ENCODE measurements around the gene COL20A1. TPM values are rescaled to one million over a fixed set of nuclear protein-coding genes. Genes with fewer than 3 reads are reported as not detected.
"Not testable (repeated sequence)": the region's sequence is repeated elsewhere in the genome, so short reads cannot be mapped to it uniquely, and the experiment has no call there.

Gene COL20A1
- total and polyA plus RNA-seq, 7 donors = 0.07 TPM; not detected in 6

DNA sequence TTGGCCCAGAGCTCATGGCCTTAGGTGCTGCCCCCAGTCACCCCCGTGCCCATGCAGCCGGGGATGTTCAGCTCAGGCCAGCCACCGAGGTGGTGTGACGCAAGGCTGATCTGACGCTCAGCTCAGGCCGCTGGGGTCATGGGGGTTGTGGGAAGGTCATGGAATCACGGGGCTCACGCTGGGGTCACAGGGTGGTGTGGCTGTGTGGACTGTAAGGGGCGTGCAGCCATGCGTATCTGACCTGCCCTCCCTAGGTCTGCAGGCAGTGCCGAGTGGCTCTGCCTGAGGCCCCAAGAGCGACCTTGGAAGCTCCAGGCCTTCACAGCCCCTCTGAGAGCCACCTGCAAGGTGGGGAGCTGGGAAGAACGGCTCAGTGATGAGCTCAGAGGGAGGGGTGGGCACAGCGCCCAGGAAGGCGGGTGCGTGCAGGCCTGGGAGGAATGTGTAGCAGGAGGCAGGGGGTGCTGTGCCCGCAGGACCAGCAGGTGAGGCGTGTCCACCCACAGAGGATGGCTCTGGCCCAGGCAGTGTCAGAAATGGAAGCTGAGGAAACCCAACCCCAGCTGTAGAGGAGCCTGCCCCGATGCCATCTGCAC, 40.4 kb downstream of the COL20A1 start:
- H3K36me3 ChIP-seq = no peaks in the 10 kb centered on the region
- intact Hi-C loops (cut with DNase I) = no loop called here
- peaks cover 0 to 4% (median 0%) of the 10 kb centered on the region in 4 donors for H3K9me3 ChIP-seq
- H3K4me1 ChIP-seq = no peaks in the 10 kb centered on the region
- peaks cover 0 to 84% (median 28%) of the 10 kb centered on the region in 3 donors for H3K27me3 ChIP-seq
- no peak overlapping the region for H3K27ac ChIP-seq
- DNase-seq = no peak
- 66 to 81% methylated on average over 19 of the region's 19 CpGs for WGBS, 2 donors
- TF ChIP-seq, protein P1, sequence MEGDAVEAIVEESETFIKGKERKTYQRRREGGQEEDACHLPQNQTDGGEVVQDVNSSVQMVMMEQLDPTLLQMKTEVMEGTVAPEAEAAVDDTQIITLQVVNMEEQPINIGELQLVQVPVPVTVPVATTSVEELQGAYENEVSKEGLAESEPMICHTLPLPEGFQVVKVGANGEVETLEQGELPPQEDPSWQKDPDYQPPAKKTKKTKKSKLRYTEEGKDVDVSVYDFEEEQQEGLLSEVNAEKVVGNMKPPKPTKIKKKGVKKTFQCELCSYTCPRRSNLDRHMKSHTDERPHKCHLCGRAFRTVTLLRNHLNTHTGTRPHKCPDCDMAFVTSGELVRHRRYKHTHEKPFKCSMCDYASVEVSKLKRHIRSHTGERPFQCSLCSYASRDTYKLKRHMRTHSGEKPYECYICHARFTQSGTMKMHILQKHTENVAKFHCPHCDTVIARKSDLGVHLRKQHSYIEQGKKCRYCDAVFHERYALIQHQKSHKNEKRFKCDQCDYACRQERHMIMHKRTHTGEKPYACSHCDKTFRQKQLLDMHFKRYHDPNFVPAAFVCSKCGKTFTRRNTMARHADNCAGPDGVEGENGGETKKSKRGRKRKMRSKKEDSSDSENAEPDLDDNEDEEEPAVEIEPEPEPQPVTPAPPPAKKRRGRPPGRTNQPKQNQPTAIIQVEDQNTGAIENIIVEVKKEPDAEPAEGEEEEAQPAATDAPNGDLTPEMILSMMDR (IDR thresholded peaks at IDR 0.05) = no peak
- no peak for TF ChIP-seq EP300 (IDR thresholded peaks at IDR 0.05)
- H3K4me3 ChIP-seq = no peak overlapping the region

DNA sequence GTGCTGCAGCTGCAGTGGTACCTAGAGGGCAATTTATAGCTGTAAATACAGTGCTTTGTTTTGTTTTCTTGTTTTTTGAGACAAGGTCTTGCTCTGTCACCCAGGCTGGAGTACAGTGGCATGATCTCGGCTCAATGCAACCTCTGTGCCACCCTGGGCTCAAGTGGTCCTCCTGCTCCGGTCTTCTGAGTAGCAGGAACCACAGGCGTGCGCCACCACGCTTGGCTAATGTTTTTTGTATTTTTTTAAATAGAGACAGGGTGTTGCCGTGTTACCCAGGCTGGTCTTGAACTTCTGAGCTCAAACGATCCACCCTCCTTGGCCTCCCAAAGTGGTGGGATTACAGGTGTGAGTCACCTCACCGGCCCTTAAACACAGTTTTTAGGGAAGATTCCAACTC, 41.4 kb downstream of the COL20A1 start:
- no peak for DNase-seq
- Histone ChIP-seq H3K36me3 (no peaks in the 10 kb centered on the region), H3K27ac (no peak overlapping the region), H3K4me3 (no peak overlapping the region), H3K4me1 (no peaks in the 10 kb centered on the region), H3K9me3 (peaks cover 0 to 4% (median 0%) of the 10 kb centered on the region in 4 donors), H3K27me3 (peaks cover 0 to 88% (median 22%) of the 10 kb centered on the region in 3 donors)
- intact Hi-C loops (cut with DNase I) = no loop called here
- WGBS, 2 donors = 78 to 91% methylated on average over 8 of the region's 8 CpGs
- TF ChIP-seq, protein P1 (IDR thresholded peaks at IDR 0.05) = no peak
- TF ChIP-seq POLR2AphosphoS5 (IDR thresholded peaks at IDR 0.05) (no peak), EP300 (IDR thresholded peaks at IDR 0.05) (no peak), POLR2A (IDR thresholded peaks at IDR 0.05) (no peak)

DNA sequence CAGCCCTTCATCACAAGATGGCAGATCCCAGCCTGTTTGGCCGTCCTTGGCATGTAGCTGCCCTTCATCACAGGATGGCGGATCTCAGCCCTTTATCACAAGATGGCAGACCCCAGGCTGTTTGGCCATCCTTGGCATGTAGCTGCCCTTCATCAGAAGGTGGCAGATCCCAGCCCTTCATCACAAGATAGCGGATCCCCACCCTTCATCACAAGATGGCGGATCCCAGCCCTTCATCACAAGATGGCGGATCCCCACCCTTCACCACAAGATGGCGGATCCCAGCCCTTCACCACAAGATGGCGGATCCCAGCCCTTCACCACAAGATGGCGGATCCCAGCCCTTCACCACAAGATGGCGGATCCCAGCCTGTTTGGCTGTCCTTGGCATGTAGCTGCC, 42.1 kb downstream of the COL20A1 start:
- 96 to 97% methylated on average over 9 of the region's 9 CpGs for WGBS, 2 donors
- H3K9me3 ChIP-seq; H3K36me3 ChIP-seq; H3K4me1 ChIP-seq; DNase-seq; H3K4me3 ChIP-seq; H3K27ac ChIP-seq; intact Hi-C loops (cut with DNase I): not testable (repeated sequence)
- H3K27me3 ChIP-seq = peaks cover 0 to 81% (median 18%) of the 10 kb centered on the region in 3 donors

DNA sequence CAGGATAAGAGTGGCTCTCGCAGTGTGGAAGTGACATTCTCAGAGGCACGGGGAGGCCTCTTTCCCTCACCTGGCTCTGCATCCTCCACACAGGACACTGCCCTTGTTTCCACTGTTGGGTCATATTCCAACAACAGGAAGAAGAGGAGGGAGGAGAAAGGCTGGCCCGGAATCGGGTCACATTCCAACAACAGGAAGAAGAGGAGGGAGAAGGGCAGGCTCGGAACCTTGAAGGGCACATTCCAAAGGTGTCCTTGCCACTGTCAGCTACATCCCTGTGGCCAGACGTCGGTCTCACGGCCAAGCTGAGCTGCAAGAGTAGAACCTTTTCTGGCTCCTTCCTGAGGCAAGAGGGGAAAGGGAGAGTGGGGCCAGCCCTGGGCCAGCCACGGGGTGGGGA, 42.7 kb downstream of the COL20A1 start:
- H3K27ac ChIP-seq = no peak overlapping the region
- no peaks in the 10 kb centered on the region for H3K36me3 ChIP-seq
- H3K4me3 ChIP-seq = no peak overlapping the region
- TF ChIP-seq POLR2AphosphoS5 (IDR thresholded peaks at IDR 0.05) (no peak), EP300 (IDR thresholded peaks at IDR 0.05) (no peak), POLR2A (IDR thresholded peaks at IDR 0.05) (no peak)
- TF ChIP-seq, protein P1 (IDR thresholded peaks at IDR 0.05) = no peak
- H3K9me3 ChIP-seq = peaks cover 0 to 4% (median 0%) of the 10 kb centered on the region in 4 donors
- 42 to 52% methylated on average over 9 of the region's 9 CpGs for WGBS, 2 donors
- DNase-seq = no peak
- intact Hi-C loops (cut with DNase I) = no loop called here
- H3K4me1 ChIP-seq = no peaks in the 10 kb centered on the region
- peaks cover 0 to 75% (median 17%) of the 10 kb centered on the region in 3 donors for H3K27me3 ChIP-seq

DNA sequence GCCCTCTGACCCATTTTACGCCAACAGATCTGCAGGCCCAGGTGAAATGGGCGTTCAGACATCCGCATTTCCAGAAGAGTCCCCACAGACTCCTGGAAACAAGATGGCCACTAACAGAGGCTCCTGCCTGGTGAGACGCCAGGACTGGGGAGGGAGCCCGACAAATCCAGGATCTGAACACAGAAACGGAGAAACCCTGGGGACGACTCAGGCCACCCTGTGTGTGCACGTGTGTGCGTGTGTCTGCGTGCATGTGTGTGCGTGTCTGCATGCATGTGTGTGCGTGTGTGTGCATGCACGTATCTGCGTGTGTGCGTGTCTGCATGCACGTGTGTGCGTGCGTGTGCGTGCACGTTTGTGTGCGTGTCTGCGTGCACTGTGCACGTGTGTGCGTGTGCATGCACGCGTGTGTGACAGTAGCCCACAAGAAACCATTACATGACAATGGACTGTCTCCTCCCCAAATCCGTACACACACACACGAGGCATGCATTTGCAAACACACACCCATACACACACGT, 43.3 kb downstream of the COL20A1 start:
- H3K27ac ChIP-seq = no peak overlapping the region
- no peak overlapping the region for H3K4me3 ChIP-seq
- peaks cover 0 to 69% (median 17%) of the 10 kb centered on the region in 3 donors for H3K27me3 ChIP-seq
- intact Hi-C loops (cut with DNase I) = no loop called here
- DNase-seq = no peak
- no peaks in the 10 kb centered on the region for H3K4me1 ChIP-seq
- TF ChIP-seq, protein P1 (IDR thresholded peaks at IDR 0.05) = no peak
- TF ChIP-seq POLR2AphosphoS5 (IDR thresholded peaks at IDR 0.05) (no peak), POLR2A (IDR thresholded peaks at IDR 0.05) (no peak), EP300 (IDR thresholded peaks at IDR 0.05) (no peak)
- peaks cover 0 to 4% (median 0%) of the 10 kb centered on the region in 4 donors for H3K9me3 ChIP-seq
- 91% methylated on average over 29 of the region's 29 CpGs for WGBS, 2 donors
- no peaks in the 10 kb centered on the region for H3K36me3 ChIP-seq

Measured in sigmoid colon (tissue), 7 donors.